LHCN-M2 (cell line): ENCODE measurements around the gene TBC1D3B. TPM values are rescaled to one million over a fixed set of nuclear protein-coding genes. Genes with fewer than 3 reads are reported as not detected.
"Not testable (repeated sequence)": the region's sequence is repeated elsewhere in the genome, so short reads cannot be mapped to it uniquely, and the experiment has no call there.

Source experiments
- DNase-seq: peaks from one replicate; pipeline ENCODE4 v3.0.0-alpha.2; 2012; ENCODE audit warnings: low read depth
- total RNA-seq: library from RNA; depleted of rRNA; stranded (reverse); fragments of >200 nt; gene quantifications from 2 replicates; pipeline ENCODE4 v1.2.3, GENCODE V29; 2014

Gene TBC1D3B
- total RNA-seq, 1 experiment from 2014 or later: 1.4 TPM

GRCh38 chr17:36181446-36182175 lies 5.2 kb upstream of the TBC1D3B start:
- DNase-seq: not testable (repeated sequence)

- DNase-seq: not testable (repeated sequence)
These were observed 7.6 kb downstream of the TBC1D3B start for GRCh38 chr17:36168836-36169235.

- DNase-seq: no peak
These were observed 22.4 kb downstream of the TBC1D3B start for GRCh38 chr17:36153895-36154610.

DNA sequence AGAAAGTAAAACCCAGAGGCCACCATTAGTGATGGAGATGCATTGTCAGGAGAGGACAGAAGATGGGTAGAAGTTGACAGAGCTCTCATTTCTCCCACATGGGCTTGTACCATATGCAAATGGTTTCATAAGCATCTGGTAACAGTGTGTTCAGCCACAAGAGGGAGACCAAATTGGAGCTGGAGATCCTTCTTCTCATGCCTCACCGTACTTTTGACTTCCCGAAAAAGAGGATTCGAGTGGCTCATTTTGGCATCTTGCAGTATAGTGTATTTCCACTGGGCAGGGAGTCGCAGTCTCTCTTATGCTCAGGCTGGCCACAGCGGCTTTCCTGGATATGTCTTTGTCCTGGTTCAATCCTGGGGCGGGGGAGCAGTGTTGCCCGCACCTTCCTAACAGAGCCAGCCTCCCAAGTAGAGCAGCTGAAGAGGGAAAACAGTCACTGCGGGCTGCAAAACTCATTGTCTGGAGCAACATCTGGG lies 23.8 kb downstream of the TBC1D3B start:
- no peak for DNase-seq

DNA sequence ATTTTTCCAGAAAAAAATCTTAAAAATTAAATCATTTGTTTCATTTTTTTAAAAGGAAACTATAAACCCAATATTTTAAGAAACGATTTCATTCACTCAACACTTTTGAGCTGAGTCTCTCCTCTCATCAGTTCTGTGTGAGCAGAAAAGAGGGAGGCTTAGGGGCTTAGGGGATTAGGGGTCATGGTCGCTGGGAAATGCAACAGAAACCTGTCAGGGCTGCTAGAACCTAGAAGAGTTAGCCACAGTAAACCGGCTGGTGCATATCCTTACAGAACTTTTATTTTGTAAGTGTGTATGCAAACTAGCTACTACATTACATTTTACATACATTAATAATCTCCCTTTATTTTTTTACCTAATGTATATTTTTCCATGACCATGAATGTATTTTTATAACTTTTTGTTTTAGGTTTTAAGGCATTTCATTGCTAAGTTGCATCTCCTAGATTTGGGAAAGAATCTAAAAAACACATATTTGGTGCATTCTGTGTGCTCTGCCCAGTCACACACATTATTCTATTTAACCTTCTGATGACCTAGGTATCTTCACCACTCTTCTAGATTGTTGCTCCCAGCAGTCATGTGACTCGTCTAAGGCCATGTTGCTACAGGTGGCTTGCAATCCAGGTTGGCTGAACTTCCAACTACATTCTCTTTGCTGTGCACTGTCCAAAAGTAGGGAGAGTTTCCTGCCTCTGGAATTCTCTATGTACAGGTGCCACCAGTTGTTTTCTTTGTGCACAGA lies 24.4 kb downstream of the TBC1D3B start:
- no peak for DNase-seq

- peak; percentile 35 for DNase-seq
These were observed 27.1 kb downstream of the TBC1D3B start for GRCh38 chr17:36149296-36149820.

GRCh38 chr17:36148559-36149295 lies 27.7 kb downstream of the TBC1D3B start:
- peak; percentile 36 for DNase-seq

DNA sequence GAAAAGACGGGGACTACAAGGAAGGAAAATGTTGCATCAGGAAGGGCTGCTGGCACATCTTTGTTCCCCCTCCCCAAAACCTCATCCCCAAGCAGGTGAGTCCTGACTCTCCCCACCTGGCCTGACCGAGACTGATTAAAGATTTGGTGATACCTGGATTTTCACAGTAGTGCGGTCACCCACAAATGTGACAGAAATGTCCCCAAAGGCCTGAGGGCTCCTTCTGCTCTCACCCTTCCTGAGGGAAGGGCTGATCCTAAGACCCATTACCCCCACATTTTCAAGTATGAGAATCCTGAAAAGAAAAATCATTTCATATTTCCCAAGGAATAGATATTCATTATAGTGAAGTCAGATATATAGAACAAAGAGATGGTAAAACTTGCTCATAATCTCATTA lies 28.8 kb downstream of the TBC1D3B start:
- no peak for DNase-seq

- DNase-seq: no peak
These were observed 31.3 kb downstream of the TBC1D3B start for GRCh38 chr17:36144981-36145729.

- no peak for DNase-seq
These were observed 32.4 kb downstream of the TBC1D3B start for GRCh38 chr17:36144014-36144413.

DNA sequence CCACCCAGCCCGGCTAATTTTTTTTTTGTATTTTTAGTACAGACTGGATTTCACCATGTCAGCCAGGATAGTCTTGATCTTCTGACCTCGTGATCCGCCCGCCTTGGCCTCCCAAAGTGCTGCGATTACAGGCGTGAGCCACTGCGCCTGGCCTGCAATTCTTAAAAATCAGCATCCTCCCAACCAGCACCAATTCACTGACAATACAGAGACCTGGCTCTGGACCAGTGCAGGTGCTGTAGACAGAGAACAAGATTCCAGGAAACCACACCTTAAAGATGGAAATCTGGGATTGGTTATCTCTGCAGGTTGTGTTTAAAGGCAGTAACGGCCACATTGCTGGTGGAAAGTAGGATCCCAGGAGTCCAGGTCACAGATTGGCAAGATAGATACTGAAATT lies 33.6 kb downstream of the TBC1D3B start:
- no peak for DNase-seq

DNA sequence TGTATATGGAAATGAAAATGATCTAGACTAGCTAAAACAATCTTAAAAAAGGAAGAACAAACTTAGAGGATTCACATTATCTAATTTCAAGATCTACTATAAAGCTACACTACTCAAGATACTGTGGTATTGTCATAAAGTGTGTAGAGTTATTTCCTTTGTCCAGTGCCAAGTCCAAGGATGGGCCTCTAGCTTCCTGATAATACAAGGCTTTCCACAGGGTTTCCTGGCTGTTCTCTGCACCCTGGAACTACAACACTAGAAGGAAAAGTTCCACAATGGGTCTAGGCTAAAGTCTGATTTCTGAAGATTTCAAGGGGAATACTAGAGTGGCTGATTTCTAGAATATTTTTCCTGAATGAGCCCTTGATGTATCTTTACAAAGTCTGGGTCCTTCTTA lies 34.2 kb downstream of the TBC1D3B start:
- DNase-seq: no peak

DNA sequence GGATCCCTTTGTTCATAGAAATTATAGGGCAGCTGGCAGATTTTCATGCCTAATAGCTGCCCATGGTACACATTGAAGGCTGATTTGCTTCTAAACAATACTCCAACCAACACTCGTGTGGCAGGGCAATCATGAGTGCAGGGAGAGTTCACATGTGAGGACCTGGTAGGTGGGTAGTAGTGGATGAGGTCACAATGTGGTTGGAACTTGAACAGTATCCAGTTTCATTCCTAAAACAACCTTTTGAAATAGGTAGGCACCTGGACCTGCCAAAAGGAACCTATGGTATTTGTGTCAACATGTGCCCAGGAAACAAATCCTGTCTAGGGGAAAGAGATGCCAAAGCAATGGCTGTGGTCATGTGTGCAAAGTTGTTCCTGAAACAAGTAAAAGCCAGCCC lies 40.0 kb downstream of the TBC1D3B start:
- no peak for DNase-seq

DNA sequence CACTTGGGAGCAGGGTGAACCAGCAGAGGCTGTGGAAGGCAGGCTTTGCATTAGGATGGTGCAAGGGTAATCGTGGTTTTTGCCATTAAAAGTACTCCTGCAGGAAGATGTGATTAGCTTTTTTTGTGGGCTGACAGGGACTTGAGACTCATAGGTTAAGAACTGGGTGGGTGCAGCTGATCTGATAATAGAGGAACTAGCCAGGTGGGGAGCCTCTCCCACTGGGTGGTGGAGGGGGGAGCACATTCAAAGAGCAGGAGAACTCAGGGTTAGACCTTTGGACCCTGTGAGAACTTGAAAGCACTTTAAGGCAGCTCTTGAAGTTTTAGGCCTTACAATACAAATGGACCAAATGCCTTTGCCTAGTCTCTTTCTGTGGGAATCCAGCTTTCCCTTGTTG lies 40.4 kb downstream of the TBC1D3B start:
- DNase-seq: no peak

DNA sequence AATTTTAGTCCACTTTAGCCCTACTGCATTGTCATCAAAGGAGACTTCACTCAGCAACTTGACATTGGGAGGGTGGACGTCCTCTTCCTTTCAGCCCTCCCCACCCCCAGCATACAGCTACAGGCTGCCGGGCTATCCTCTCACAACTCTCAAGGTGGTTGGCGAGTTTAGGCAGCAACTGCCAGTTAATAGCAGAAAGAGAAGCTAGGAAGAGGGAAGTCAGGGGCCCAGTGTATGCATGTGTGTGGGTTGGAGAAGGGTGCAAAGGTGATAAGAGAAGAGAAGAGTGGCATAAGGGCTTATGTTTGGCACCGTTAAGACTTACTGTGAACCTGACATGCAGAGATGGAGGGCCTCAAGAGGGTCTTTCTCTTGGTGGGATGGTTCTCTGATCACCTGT lies 41.0 kb downstream of the TBC1D3B start:
- DNase-seq: no peak

DNA sequence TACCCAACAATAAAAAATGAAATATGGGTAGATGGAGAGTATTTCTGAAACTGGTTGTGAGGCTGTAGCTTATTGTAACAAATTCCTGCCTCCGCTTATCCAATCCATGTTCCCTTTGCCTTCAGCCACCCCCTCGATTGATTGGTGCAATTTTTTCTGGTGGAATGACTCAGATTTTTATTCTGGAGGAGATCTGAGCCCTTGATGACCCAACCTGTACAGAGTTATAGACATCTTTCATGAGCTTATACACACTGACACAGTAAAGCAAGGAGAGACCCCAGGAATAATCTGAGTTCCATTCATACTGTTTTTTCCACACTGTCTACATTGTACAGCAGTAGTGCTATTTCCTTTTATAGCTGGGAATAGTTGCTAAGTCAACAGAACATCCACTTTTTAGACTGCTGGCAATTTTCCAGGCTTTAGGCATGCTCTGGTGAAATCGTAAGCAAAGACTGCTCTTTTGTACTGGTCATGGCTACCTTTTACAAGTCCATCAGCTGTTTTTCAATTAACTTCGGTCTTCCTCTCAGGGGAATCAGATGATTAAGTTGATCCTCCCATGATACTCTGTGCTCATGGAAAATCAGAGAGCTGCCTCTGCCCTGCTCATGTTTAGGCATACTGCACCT lies 42.7 kb downstream of the TBC1D3B start:
- no peak for DNase-seq

- DNase-seq: no peak
These were observed 44.0 kb downstream of the TBC1D3B start for GRCh38 chr17:36132421-36132831.

DNA sequence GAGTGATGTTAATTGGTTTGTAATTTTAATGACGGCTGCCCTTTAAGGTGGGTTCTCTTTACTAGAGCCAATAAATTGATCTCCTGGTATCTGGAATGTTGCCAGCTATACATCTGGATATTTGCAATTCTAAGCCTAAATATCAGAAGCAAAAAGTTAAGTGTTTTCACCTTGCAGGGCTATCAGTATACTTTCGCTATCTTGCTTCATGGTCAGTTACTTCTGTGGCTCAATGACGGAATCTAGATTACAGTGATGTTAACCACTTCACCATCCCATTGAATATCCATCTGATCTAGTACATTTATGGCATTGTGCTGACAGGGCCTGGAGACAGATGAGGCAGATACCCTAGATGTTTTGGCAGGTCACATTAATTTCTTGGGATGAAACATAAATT lies 44.5 kb downstream of the TBC1D3B start:
- DNase-seq: no peak

GRCh38 chr17:36131421-36131820 lies 45.0 kb downstream of the TBC1D3B start:
- DNase-seq: no peak

DNA sequence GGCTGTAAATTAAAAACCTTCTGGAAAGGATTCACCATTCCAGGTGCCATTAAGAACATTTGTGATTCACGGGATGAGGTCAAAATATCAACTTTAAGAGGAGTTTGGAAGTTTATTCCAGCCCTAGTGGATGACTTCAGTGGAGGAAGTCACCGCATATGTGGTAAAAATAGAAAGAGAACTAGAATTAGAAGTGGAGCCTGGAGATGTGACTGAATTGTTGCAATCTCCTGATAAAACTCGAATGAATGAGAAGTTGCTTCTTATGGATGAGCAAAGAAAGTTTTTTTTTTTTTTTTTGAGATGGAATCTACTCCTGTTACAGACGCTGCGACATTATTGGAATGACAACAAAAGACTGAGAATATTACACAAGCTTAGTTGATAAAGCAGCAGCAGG lies 46.1 kb downstream of the TBC1D3B start:
- DNase-seq: no peak
